ENCODE results near the gene JSRP1. TPM values are rescaled to one million over a fixed set of nuclear protein-coding genes. Genes with fewer than 3 reads are reported as not detected.
A peak's percentile ranks its signal among the peaks of the same experiment; 100 is the strongest.

The JSRP1 gene
- total RNA-seq, 1 donor from 2014 or later = 0.42 TPM

DNA sequence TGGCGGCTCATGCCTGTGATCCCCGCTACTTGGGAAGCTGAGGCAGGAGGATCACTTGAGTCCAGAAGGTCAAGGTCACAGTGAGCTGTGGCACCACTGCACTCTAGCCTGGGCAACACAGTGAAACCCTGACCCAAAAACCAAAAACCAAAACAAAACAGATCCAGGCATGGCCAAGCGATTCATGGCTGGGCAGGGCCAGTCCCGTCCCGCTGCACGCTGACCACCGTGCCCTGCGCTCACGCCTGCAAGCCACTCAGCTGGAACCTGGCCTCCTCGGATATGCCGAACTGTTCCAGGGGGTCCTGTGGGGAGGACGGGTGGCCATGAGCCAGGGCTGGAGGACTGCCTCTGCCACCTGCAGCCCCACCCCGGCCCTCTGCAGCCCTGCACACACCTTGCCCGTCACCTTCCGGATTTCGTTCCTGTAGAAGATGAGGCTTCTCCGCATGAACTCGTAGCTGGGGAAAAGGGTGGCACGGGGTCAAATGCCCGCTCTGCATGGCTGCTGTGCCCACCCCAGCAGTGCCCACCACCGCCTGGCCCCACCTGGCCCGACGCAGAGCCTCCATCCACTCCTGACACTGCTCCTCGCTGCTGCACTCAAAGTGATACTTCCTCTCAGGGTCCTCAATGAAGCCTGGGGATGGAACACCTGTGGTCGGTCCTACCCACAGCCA lies 22.5 kb downstream of the JSRP1 start:
- Mint-ChIP-seq H3K9me3 (ENCODE audit: low read depth) (no peaks in the 10 kb centered on the region), H3K27ac (ENCODE audit: unreplicated experiment) (peak overlapping the region; percentile 57), H3K36me3 (ENCODE audit: low read depth) (peaks cover 5% of the 10 kb centered on the region), H3K27me3 (ENCODE audit: low read depth) (no peaks in the 10 kb centered on the region), H3K4me1 (ENCODE audit: low read depth) (peaks cover 36% of the 10 kb centered on the region), H3K4me3 (ENCODE audit: unreplicated experiment) (no peak overlapping the region)
- DNase-seq (ENCODE audit: low spot score) = no peak
- TF ChIP-seq, protein P1, sequence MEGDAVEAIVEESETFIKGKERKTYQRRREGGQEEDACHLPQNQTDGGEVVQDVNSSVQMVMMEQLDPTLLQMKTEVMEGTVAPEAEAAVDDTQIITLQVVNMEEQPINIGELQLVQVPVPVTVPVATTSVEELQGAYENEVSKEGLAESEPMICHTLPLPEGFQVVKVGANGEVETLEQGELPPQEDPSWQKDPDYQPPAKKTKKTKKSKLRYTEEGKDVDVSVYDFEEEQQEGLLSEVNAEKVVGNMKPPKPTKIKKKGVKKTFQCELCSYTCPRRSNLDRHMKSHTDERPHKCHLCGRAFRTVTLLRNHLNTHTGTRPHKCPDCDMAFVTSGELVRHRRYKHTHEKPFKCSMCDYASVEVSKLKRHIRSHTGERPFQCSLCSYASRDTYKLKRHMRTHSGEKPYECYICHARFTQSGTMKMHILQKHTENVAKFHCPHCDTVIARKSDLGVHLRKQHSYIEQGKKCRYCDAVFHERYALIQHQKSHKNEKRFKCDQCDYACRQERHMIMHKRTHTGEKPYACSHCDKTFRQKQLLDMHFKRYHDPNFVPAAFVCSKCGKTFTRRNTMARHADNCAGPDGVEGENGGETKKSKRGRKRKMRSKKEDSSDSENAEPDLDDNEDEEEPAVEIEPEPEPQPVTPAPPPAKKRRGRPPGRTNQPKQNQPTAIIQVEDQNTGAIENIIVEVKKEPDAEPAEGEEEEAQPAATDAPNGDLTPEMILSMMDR (IDR thresholded peaks at IDR 0.05) = no peak

DNA sequence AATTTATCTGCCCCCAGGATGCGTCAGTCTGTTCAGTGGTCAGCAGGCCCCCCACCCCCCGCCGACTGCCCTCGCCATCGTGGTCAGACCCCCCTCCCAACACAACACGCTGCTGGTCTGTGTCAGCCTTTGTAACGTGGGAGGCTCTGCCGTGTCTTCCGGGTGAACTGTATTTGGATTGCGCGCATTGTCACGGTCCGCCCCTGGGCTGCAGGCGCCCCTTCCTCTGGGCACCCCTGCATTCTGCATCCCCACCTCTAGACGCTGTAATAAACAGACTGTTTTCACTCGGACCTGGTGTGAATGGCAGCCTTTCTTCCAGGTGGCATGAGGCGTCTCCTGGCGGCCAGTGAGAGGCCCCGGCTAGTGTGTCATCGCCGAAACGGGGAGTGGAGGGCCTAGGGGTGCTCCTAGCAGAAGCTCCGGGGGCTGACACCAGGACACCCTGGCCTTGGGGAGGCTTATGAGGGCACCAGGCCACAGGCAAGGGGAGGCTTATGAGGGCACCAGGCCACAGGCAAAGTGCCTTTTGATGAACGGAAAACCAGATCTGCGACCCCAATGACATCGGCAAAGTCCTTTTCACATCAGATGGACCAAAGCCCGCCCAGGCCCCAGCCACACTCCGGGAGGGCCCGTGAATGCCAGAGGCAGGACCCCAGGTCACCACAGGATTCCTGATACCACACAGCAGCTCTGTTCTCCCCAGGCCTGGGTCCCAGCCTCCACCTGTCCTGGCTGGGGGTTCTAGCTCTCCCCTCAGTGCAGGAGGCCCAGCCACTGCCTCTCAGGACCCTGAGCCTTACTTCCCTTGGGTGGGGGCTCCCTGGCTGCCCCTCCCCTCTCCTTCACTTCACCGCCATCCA lies 23.7 kb downstream of the JSRP1 start:
- H3K4me3 Mint-ChIP-seq (ENCODE audit: unreplicated experiment) = no peak overlapping the region
- TF ChIP-seq, protein P1 (IDR thresholded peaks at IDR 0.05) = no peak
- H3K27me3 Mint-ChIP-seq (ENCODE audit: low read depth) = no peaks in the 10 kb centered on the region
- peak overlapping the region; percentile 57 for H3K27ac Mint-ChIP-seq (ENCODE audit: unreplicated experiment)
- H3K9me3 Mint-ChIP-seq (ENCODE audit: low read depth) = no peaks in the 10 kb centered on the region
- H3K4me1 Mint-ChIP-seq (ENCODE audit: low read depth) = peaks cover 24% of the 10 kb centered on the region
- H3K36me3 Mint-ChIP-seq (ENCODE audit: low read depth) = peaks cover 4% of the 10 kb centered on the region
- DNase-seq (ENCODE audit: low spot score) = no peak

DNA sequence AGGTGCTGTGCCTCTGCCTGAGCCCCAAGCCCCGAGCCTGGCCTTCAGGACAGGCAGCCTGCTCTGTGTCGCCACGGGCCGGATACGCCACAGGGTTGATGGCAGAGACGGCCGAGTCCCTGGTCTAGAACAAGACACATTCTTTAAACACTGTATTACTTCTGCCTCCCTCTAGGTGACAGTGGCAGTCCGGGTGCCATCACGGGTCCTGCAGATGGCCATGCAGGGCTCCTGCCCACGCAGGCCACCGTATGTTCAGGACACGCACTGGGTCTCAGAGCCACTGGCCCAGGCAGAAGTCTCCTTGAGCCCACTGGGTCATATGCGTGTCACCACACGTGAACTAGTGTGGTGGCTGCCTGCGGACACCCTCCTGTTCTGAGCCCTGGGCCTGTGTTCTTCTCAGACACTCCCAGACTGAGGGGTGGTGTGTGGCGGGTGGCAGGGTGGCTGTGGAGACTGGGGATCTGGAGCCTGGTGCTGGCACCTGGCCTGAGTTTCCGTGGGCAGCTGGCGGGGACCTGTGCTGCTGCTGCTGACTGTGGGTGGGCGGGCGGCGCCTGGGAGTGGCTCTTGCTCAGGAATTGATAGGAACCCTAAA lies 24.5 kb downstream of the JSRP1 start:
- Mint-ChIP-seq H3K4me3 (ENCODE audit: unreplicated experiment) (no peak overlapping the region), H3K4me1 (ENCODE audit: low read depth) (peaks cover 21% of the 10 kb centered on the region), H3K27ac (ENCODE audit: unreplicated experiment) (peak overlapping the region; percentile 54), H3K9me3 (ENCODE audit: low read depth) (no peaks in the 10 kb centered on the region), H3K36me3 (ENCODE audit: low read depth) (peaks cover 5% of the 10 kb centered on the region), H3K27me3 (ENCODE audit: low read depth) (no peaks in the 10 kb centered on the region)
- TF ChIP-seq, protein P1 (IDR thresholded peaks at IDR 0.05) = peak; percentile 48
- no peak for DNase-seq (ENCODE audit: low spot score)

DNA sequence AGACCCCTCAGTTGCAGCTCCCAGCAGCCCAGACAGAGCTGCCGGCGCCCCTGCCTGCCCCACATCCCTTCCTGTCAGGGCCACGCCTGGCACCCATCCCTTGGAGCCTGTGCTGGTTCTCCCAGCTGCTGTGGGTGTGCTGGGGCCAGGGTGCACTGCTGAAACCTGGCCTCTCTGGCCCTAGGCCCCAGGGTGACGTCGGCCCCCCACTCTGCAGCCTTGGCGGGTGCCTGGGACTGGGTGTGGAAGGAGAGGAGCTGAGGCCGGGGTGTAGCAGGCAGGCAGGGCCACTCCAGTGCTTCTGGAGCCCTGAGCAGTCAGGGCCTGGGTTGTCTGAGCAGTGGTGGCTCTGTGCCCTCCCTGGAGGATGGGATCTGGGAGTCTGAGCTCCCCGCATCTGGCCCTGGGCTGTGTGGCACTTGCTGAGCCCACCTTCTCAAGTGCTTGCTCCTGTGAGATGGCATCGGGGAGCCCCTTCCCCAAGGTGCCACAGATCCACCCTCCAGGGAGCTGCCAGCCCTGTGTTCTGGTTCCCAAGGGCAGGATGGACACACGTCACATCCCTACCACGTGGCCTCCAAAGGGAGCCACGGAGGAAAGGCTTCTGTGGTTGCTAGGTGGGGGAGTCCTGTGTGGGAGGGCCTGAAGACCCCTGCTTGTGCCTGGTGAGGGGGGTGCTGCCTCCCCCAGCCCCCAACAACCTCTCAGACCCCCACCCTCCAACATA lies 25.2 kb downstream of the JSRP1 start:
- Mint-ChIP-seq H3K27ac (ENCODE audit: unreplicated experiment) (no peak overlapping the region), H3K36me3 (ENCODE audit: low read depth) (peaks cover 5% of the 10 kb centered on the region), H3K4me3 (ENCODE audit: unreplicated experiment) (no peak overlapping the region), H3K27me3 (ENCODE audit: low read depth) (no peaks in the 10 kb centered on the region), H3K9me3 (ENCODE audit: low read depth) (no peaks in the 10 kb centered on the region), H3K4me1 (ENCODE audit: low read depth) (peaks cover 18% of the 10 kb centered on the region)
- DNase-seq (ENCODE audit: low spot score) = no peak
- TF ChIP-seq, protein P1 (IDR thresholded peaks at IDR 0.05) = no peak
